ENCODE results near the gene DCTN5.
A peak's percentile ranks its signal among the peaks of the same experiment; 100 is the strongest.

Gene DCTN5

DNA sequence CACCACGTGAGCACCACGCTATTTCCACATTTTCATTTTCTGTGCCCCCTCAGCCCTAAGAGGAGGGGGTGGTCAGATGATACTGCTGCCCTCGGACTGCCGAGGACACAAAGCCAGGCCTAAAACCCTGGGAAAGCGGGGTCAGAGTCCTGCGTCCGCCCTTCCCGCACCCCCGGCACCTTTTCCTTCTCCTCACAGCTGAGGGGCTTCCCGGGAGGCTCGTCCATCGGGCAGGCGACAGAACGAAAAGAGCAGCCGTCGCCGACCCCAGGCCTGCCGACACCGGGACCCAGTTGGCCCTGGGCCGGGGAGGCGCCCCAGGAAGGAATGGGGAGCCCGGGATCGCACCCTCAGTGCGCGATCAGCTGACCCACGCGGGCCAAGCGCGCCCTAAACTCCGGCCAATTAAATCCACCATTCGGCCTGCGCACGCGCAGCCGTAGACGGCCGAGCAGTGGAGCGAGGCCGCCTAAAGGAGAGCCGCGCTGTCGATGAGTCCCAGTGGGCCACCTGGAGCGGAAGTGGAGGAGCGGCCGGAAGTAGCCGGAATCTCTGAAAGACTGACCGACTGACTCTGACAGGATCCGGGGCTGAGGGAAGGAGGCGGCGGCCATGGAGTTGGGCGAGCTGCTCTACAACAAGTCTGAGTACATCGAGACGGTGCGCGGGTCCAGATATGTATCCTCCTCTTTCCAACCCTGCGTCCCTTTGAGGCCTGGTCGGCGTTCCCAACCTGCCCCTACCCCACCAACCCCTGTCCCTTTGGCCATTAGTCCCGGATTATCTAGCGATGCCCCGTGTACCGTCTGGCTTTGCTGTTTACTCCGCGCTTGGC is at the start of gene DCTN5, which contains the start of gene PALB2:
DCTN5 (plus strand) TSS at position 536 of the 835 bp plus-strand sequence; CDS start at position 613, 77 bp downstream.
PALB2 (minus strand) TSS at position 380 of the 835 bp plus-strand sequence; CDS start at position 227, 153 bp downstream.
- peak within 1 kb of the TSS; percentile 99 for H3K4me3 ChIP-seq (ENCODE audit: low read depth, low read length)
- TF ChIP-seq, protein P1, sequence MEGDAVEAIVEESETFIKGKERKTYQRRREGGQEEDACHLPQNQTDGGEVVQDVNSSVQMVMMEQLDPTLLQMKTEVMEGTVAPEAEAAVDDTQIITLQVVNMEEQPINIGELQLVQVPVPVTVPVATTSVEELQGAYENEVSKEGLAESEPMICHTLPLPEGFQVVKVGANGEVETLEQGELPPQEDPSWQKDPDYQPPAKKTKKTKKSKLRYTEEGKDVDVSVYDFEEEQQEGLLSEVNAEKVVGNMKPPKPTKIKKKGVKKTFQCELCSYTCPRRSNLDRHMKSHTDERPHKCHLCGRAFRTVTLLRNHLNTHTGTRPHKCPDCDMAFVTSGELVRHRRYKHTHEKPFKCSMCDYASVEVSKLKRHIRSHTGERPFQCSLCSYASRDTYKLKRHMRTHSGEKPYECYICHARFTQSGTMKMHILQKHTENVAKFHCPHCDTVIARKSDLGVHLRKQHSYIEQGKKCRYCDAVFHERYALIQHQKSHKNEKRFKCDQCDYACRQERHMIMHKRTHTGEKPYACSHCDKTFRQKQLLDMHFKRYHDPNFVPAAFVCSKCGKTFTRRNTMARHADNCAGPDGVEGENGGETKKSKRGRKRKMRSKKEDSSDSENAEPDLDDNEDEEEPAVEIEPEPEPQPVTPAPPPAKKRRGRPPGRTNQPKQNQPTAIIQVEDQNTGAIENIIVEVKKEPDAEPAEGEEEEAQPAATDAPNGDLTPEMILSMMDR (IDR thresholded peaks at IDR 0.05; ENCODE audit: low read depth, low read length): no peak

DNA sequence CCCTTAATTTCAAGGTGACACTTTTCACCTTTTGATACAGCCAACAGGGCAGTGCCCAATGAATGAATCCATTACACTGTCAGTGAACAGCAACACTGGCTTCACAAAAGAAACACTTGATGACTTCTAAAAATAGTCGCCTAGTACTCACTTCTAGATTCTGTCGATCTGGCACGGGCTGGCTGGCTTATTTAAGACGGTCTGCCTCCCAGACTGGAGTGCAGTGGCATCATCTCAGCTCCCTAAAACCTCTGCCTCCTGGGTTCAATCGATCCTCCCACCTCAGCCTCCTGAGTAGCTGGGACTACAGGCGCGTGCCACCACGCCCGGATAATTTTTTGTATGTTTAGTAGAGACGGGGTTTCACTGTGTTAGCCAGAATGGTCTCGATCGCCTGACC is 47.1 kb upstream of the DCTN5 start:
- TF ChIP-seq, protein P1 (IDR thresholded peaks at IDR 0.05; ENCODE audit: low read depth, low read length): no peak
- H3K4me3 ChIP-seq (ENCODE audit: low read depth, low read length): no peak overlapping the region

DNA sequence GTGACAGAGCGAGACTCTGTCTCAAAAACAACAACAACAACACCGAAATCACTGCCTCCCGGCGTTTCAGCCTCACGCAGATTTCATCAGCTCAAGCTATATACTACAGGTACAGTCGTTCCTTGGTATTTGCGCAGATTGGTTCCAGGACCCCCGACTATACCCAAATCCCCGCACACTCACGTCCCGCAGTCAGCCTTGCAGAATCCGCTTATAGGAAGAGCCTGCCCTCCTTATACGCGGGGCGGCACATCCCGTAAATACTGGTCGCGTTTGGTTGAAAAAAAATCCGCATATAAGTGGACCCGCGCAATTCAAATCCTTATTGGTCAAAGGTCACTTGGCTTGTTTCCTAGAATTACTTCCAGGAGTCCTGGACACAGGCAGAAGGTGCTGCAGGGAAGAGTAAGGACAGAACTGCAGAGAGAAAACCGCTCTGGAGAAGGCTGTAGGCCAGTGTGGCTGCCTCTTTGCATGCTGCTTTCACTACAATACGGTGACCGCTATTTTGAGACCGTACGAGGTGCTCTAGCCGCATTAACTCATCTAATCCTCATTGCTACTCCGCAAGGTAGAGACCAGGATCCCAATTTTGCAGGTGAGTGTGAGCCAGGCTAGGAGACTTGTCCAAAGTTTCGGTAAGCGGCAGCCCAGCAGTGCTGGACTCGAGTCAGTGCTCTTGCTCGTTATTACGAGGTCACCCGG is 45.9 kb upstream of the DCTN5 start:
- TF ChIP-seq, protein P1 (IDR thresholded peaks at IDR 0.05; ENCODE audit: low read depth, low read length): no peak
- H3K4me3 ChIP-seq (ENCODE audit: low read depth, low read length): peak overlapping the region; percentile 99

DNA sequence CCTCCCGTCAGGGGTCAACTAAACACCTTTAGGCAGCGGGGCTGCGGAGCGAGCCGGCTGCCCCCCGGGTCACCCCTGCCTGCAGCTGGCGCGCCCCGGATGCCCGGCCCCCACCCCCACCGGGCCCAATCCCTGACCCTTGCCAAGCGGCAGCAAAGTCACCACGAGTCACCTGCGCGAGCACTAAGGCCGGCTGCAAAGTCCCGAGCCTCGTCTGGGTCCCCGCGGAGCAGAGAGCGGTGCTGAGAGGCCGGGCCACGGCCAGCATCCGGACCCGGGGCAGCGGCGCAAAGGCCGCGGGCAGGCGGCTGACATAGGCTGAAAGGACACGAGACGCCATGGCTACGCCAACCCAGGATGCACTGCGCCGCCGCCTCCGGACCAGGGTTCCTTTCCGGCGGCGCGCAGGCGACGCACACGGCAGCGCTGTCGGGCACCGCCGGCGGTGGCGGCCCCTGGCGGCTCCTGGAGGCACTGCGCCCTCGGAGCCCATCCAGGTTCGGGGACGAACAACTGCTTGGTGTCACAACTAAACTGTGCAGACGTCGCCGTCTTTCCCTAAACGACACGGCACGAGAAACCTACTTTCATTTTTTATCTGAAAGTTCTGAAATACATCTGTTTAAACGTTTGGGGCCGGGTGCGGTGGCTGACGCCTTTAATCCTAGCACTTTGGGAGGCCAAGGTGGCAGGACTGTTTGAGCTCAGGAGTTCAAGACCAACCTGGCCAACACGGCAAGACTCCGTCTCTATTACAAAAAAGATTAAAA is 45.1 kb upstream of the DCTN5 start, which contains the start of gene NDUFAB1:
NDUFAB1 (minus strand) TSS at position 366 of the 770 bp plus-strand sequence; CDS start at position 340, 26 bp downstream.
- peak within 1 kb of the TSS; percentile 99 for H3K4me3 ChIP-seq (ENCODE audit: low read depth, low read length)
- TF ChIP-seq, protein P1 (IDR thresholded peaks at IDR 0.05; ENCODE audit: low read depth, low read length): peak; percentile 99

DNA sequence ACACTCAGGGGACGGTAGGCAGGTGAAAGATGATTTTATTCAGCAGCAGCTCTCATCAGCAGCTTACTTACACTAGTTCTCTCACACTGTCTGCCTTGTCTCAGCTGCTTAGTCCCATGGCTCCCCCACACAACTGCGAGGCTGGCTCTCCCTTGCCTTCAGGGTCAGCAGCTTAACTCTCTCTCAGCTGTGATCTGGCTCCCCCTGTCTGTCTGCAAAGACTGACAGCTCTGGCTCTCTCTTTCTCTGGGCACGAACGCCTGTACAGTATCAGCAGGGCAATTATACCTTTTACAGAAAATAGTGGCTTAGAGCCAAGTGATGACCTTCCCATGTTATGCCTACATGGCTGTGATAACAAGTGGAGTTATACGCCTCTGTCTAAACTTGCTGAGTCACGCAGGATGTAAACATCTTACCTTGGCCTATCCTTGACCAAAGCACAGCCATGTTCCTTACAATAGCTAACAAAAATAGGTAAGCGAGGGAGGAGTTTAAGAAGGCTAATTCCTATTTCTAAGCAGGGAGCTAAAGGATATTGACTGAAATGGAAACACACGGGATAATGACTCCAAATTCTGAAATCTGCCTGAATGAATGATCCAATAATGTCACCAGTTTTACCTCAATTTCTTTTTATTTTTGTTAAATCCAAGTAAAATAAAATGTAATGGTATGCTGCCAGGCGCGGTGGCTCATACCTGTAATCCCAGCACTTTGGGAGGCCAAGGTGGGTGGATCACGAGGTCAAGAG is 44.1 kb upstream of the DCTN5 start:
- TF ChIP-seq, protein P1 (IDR thresholded peaks at IDR 0.05; ENCODE audit: low read depth, low read length): no peak
- no peak overlapping the region for H3K4me3 ChIP-seq (ENCODE audit: low read depth, low read length)

DNA sequence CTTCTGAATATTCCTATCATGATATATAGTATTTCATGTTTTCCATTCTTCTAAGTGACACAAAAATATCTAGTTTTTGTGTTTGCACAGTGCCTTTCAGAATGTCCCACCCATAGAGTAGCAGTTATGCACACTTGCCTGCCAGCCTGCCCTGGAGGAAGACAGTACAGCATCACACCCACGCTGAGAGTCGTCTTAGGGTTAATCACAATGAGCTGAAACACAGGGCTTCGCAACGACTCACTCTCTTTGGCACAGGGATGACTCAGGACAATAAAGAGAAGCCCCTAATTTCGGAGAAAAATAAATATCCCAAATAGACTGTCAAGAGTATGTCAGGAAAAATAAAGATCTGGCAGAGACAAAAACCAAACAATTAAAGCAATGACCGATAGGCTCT is 33.5 kb upstream of the DCTN5 start:
- TF ChIP-seq, protein P1 (IDR thresholded peaks at IDR 0.05; ENCODE audit: low read depth, low read length): no peak
- H3K4me3 ChIP-seq (ENCODE audit: low read depth, low read length): no peak overlapping the region
